ENCODE data around the gene IGIP.
A peak's percentile ranks its signal among the peaks of the same experiment; 100 is the strongest.

Gene IGIP

GRCh38 chr5:140111859-140112551 is 13.7 kb upstream of the IGIP start:
- no peak for DNase-seq

- no peak for DNase-seq
Measured at GRCh38 chr5:140112685-140113179, 13.0 kb upstream of the IGIP start.

- no peak for DNase-seq
Measured at GRCh38 chr5:140113180-140113698, 12.5 kb upstream of the IGIP start.

GRCh38 chr5:140113699-140114263 is 12.0 kb upstream of the IGIP start, which contains the start of gene PURA:
TSS of gene PURA (plus strand) at chr5:140114109. CDS start at chr5:140114182, 73 bp downstream.
- DNase-seq, result peak; percentile 88

- peak; percentile 11 for DNase-seq
Measured at GRCh38 chr5:140114341-140115185, 11.2 kb upstream of the IGIP start.

- no peak for DNase-seq
Measured at GRCh38 chr5:140115186-140115500, 10.6 kb upstream of the IGIP start.

GRCh38 chr5:140116716-140117115 is 9.0 kb upstream of the IGIP start:
- DNase-seq, result no peak

- DNase-seq, result no peak
Measured at GRCh38 chr5:140117523-140117922, 8.2 kb upstream of the IGIP start.

GRCh38 chr5:140118302-140118936 is 7.3 kb upstream of the IGIP start:
- no peak for DNase-seq

- no peak for DNase-seq
Measured at GRCh38 chr5:140126315-140127012, 727 bp downstream of the IGIP start.

- no peak for DNase-seq
Measured at GRCh38 chr5:140128376-140128775, 2.6 kb downstream of the IGIP start.

- no peak for DNase-seq
Measured at GRCh38 chr5:140130949-140131733, 5.4 kb downstream of the IGIP start.

GRCh38 chr5:140131967-140132409 is 6.3 kb downstream of the IGIP start:
- no peak for DNase-seq

GRCh38 chr5:140133514-140134167 is 7.9 kb downstream of the IGIP start:
- no peak for DNase-seq

- no peak for DNase-seq
Measured at GRCh38 chr5:140134277-140134935, 8.7 kb downstream of the IGIP start.

- no peak for DNase-seq
Measured at GRCh38 chr5:140135127-140135526, 9.4 kb downstream of the IGIP start.

- DNase-seq, result no peak
Measured at GRCh38 chr5:140136624-140137023, 10.9 kb downstream of the IGIP start.

- DNase-seq, result no peak
Measured at GRCh38 chr5:140140435-140140834, 14.7 kb downstream of the IGIP start.

GRCh38 chr5:140141241-140141640 is 15.5 kb downstream of the IGIP start:
- DNase-seq, result no peak

- DNase-seq, result no peak
Measured at GRCh38 chr5:140142246-140142645, 16.5 kb downstream of the IGIP start.
